ENCODE results near the gene INF2.
A peak's percentile ranks its signal among the peaks of the same experiment; 100 is the strongest.

The INF2 gene

GRCh38 chr14:104724407-104724980 lies 35.1 kb downstream of the INF2 start:
- H3K9me2 ChIP-seq (ENCODE audit: low read depth, low read length): no peaks in the 10 kb centered on the region
- H3K4me1 ChIP-seq (ENCODE audit: insufficient read depth, low read length, severe bottlenecking): peaks cover 7% of the 10 kb centered on the region
- H4K20me1 ChIP-seq (ENCODE audit: insufficient read depth, low read length): no peaks in the 10 kb centered on the region
- H3K9me3 ChIP-seq (ENCODE audit: low read length): no peaks in the 10 kb centered on the region
- TF ChIP-seq EZH2 (IDR thresholded peaks at IDR 0.05; ENCODE audit: borderline replicate concordance, low read length): no peak
- TF ChIP-seq, protein P1, sequence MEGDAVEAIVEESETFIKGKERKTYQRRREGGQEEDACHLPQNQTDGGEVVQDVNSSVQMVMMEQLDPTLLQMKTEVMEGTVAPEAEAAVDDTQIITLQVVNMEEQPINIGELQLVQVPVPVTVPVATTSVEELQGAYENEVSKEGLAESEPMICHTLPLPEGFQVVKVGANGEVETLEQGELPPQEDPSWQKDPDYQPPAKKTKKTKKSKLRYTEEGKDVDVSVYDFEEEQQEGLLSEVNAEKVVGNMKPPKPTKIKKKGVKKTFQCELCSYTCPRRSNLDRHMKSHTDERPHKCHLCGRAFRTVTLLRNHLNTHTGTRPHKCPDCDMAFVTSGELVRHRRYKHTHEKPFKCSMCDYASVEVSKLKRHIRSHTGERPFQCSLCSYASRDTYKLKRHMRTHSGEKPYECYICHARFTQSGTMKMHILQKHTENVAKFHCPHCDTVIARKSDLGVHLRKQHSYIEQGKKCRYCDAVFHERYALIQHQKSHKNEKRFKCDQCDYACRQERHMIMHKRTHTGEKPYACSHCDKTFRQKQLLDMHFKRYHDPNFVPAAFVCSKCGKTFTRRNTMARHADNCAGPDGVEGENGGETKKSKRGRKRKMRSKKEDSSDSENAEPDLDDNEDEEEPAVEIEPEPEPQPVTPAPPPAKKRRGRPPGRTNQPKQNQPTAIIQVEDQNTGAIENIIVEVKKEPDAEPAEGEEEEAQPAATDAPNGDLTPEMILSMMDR (IDR thresholded peaks at IDR 0.05; ENCODE audit: low read length): no peak
- 0 out of 2 replicates have a peak, but pooled peaks cover 8% of the 10 kb centered on the region for H3K27me3 ChIP-seq (ENCODE audit: insufficient read depth, low read length)
- peak overlapping the region; percentile 70 for H3K9ac ChIP-seq (ENCODE audit: low read length)
- no peaks in the 10 kb centered on the region for H3F3A ChIP-seq (ENCODE audit: insufficient read depth, low read length)
- peak overlapping the region; percentile 87 for H3K4me2 ChIP-seq (ENCODE audit: low read length)
- H3K27ac ChIP-seq (ENCODE audit: low read depth, low read length, poor library complexity, severe bottlenecking): no peak overlapping the region
- H3K79me2 ChIP-seq (ENCODE audit: insufficient read depth, low read length): no peaks in the 10 kb centered on the region
- no peaks in the 10 kb centered on the region for H3K36me3 ChIP-seq (ENCODE audit: insufficient read depth, low read length)
- no peak overlapping the region for H2AFZ ChIP-seq (ENCODE audit: low read length)
- peak overlapping the region; percentile 75 for H3K4me3 ChIP-seq (ENCODE audit: low read depth, low read length, poor library complexity, severe bottlenecking)

- H3K4me3 ChIP-seq (ENCODE audit: low read depth, low read length, poor library complexity, severe bottlenecking): no peak overlapping the region
- no peaks in the 10 kb centered on the region for H3K79me2 ChIP-seq (ENCODE audit: insufficient read depth, low read length)
- H3K9me2 ChIP-seq (ENCODE audit: low read depth, low read length): no peaks in the 10 kb centered on the region
- no peak overlapping the region for H2AFZ ChIP-seq (ENCODE audit: low read length)
- no peak overlapping the region for H3K9ac ChIP-seq (ENCODE audit: low read length)
- H3K27ac ChIP-seq (ENCODE audit: low read depth, low read length, poor library complexity, severe bottlenecking): no peak overlapping the region
- H3K4me2 ChIP-seq (ENCODE audit: low read length): no peak overlapping the region
- no peaks in the 10 kb centered on the region for H3K9me3 ChIP-seq (ENCODE audit: low read length)
- 0 out of 2 replicates have a peak, but pooled peaks cover 8% of the 10 kb centered on the region for H3K27me3 ChIP-seq (ENCODE audit: insufficient read depth, low read length)
- H3K4me1 ChIP-seq (ENCODE audit: insufficient read depth, low read length, severe bottlenecking): peaks cover 7% of the 10 kb centered on the region
- no peaks in the 10 kb centered on the region for H3K36me3 ChIP-seq (ENCODE audit: insufficient read depth, low read length)
- H4K20me1 ChIP-seq (ENCODE audit: insufficient read depth, low read length): no peaks in the 10 kb centered on the region
- TF ChIP-seq, protein P1 (IDR thresholded peaks at IDR 0.05; ENCODE audit: low read length): peak; percentile 47
- TF ChIP-seq EZH2 (IDR thresholded peaks at IDR 0.05; ENCODE audit: borderline replicate concordance, low read length): no peak
- no peaks in the 10 kb centered on the region for H3F3A ChIP-seq (ENCODE audit: insufficient read depth, low read length)
These were observed 35.8 kb downstream of the INF2 start for GRCh38 chr14:104724981-104725771.

- Histone ChIP-seq H4K20me1 (ENCODE audit: insufficient read depth, low read length) (no peaks in the 10 kb centered on the region), H3K27me3 (ENCODE audit: insufficient read depth, low read length) (0 out of 2 replicates have a peak, but pooled peaks cover 8% of the 10 kb centered on the region), H3K9ac (ENCODE audit: low read length) (no peak overlapping the region), H3K4me2 (ENCODE audit: low read length) (no peak overlapping the region), H3K9me2 (ENCODE audit: low read depth, low read length) (no peaks in the 10 kb centered on the region), H3K9me3 (ENCODE audit: low read length) (no peaks in the 10 kb centered on the region), H3K4me1 (ENCODE audit: insufficient read depth, low read length, severe bottlenecking) (peaks cover 7% of the 10 kb centered on the region), H3K27ac (ENCODE audit: low read depth, low read length, poor library complexity, severe bottlenecking) (no peak overlapping the region), H3F3A (ENCODE audit: insufficient read depth, low read length) (no peaks in the 10 kb centered on the region), H3K36me3 (ENCODE audit: insufficient read depth, low read length) (no peaks in the 10 kb centered on the region), H3K4me3 (ENCODE audit: low read depth, low read length, poor library complexity, severe bottlenecking) (no peak overlapping the region), H2AFZ (ENCODE audit: low read length) (no peak overlapping the region), H3K79me2 (ENCODE audit: insufficient read depth, low read length) (no peaks in the 10 kb centered on the region)
- TF ChIP-seq, protein P1 (IDR thresholded peaks at IDR 0.05; ENCODE audit: low read length): no peak
- TF ChIP-seq EZH2 (IDR thresholded peaks at IDR 0.05; ENCODE audit: borderline replicate concordance, low read length): no peak
These were observed 36.5 kb downstream of the INF2 start for GRCh38 chr14:104725772-104726548.
